Heart left ventricle (tissue), 16 donors: ENCODE data around the gene DTX1. TPM values are rescaled to one million over a fixed set of nuclear protein-coding genes. Genes with fewer than 3 reads are reported as not detected.

Experiments used
- ATAC-seq, 4 donors: fragments of 200-7000 bp; cut with Tn5 transposase; one replicate each; pipeline ENCODE4 v1.9.1; 2020 to 2022; ENCODE audit warnings: moderate library complexity in 4 of 4, mild to moderate bottlenecking in 3 of 4, moderate number of reproducible peaks in 1 of 4
- DNase-seq, 5 donors: peaks; one replicate each; pipeline ENCODE4 v3.0.0-alpha.2; 2020
- H3K27ac ChIP-seq, 12 donors: fragments of 200-600 bp; sonication (generic) in 4 of 12; one replicate each; pipeline versions ENCODE4 v1.5.0 to v1.8.0; 2016 to 2022; ENCODE audit warnings: mild to moderate bottlenecking in 2 of 12
- H3K27me3 ChIP-seq, 9 donors: fragments of 200-600 bp; sonication (generic) in 2 of 9; one replicate each; pipeline versions ENCODE4 v1.5.1 to v1.8.0; 2016 to 2022; ENCODE audit warnings: mild to moderate bottlenecking in 3 of 9
- H3K36me3 ChIP-seq, 9 donors: fragments of 200-600 bp; sonication (generic) in 2 of 9; one replicate each; pipeline versions ENCODE4 v1.5.0 to v1.8.0; 2018 to 2022; ENCODE audit warnings: mild to moderate bottlenecking in 2 of 9
- H3K4me1 ChIP-seq, 12 donors: fragments of 200-600 bp; sonication (generic) in 4 of 12; one replicate each; pipeline versions ENCODE4 v1.5.0 to v1.8.0; 2016 to 2022; ENCODE audit warnings: mild to moderate bottlenecking in 3 of 12
- H3K4me3 ChIP-seq, 12 donors: fragments of 200-600 bp; sonication (generic) in 4 of 12; one replicate each; pipeline versions ENCODE4 v1.5.0 to v1.8.0; 2017 to 2022; ENCODE audit warnings: mild to moderate bottlenecking in 9 of 12, moderate library complexity in 4 of 12
- H3K9me3 ChIP-seq, 12 donors: fragments of 200-600 bp; sonication (generic) in 4 of 12; one replicate each; pipeline versions ENCODE4 v1.5.0 to v1.8.0; 2016 to 2022; ENCODE audit warnings: mild to moderate bottlenecking in 1 of 12
- CTCF ChIP-seq, 12 donors: fragments of 200-600 bp; sonication (generic) in 4 of 12; IDR thresholded peaks; one replicate each; pipeline versions ENCODE4 v1.5.0 to v1.8.0; 2018 to 2022; ENCODE audit warnings: antibody characterized with exemption in 12 of 12, mild to moderate bottlenecking in 5 of 12
- POLR2A ChIP-seq, 2 donors: fragments of 450-650 bp; IDR thresholded peaks; one replicate each; pipeline ENCODE4 v1.6.1; 2017; ENCODE audit warnings: antibody characterized with exemption in 2 of 2, mild to moderate bottlenecking in 2 of 2, moderate library complexity in 2 of 2
- WGBS, 4 donors: extraction: QIAGEN DNeasy Blood & Tissue Kit in 2 of 4; methylation state at CpG; one replicate each; pipeline versions ENCODE4 v1.1.5 to v1.1.7; 2013 to 2018; 5-methylcytosine and 5-hydroxymethylcytosine counted together
- intact Hi-C, 10 donors: fragments of 100-400 bp; cut with DNase I; formaldehyde crosslinking; loops; one replicate each; pipeline versions ENCODE4 v1.11.1 to v1.14.2; 2022
- polyA plus RNA-seq, 2 donors: library from polyadenylated mRNA; stranded (reverse); fragments of 200-250 nt; gene quantifications; one replicate each; pipeline ENCODE4 v1.2.3, GENCODE V29; 2013
- total RNA-seq, 9 donors: library from RNA; depleted of rRNA in 2 of 9; stranded (reverse); fragments of >200 nt in 2 of 9; fragmentation: NEBNext Ultra II Directional in 3 of 9; extraction: Animal tissue kit (Norgen Biotek cat#: 25700) in 3 of 9; gene quantifications; one replicate each; pipeline versions ENCODE4 v1.1.0 to v1.2.4, GENCODE V29; 2016 to 2023
- donor health status: ischemic (EF 13 %, LVEDD 7.1; RV severe dilation, severe dysfunction).
- donor health status: healthy with polysubstance abuse.
- donor health status: DM: no; HTN: yes; CAD: no.
- donor health status: DM: no; HTN: no; CAD: no.
- donor health status: ischemic (EF 25% LVEDD 6.9; RV normal size, moderate dysfunction).
- donor health status: ischemic (EF 25% LVEDD 5.7; RV mildly dilated, moderate dysfunction).
- donor health status: healthy.
- donor health status: DM: yes; HTN: yes; CAD: no.
- donor health status: ischemic (EF 35%, LVEDD 5.7; RV mildly dilated, moderate dysfunction).
- donor health status: nonischemic (EF 11% LVEDD 7.7; RV severe dilation, severe dysfunction).
- donor health status: DM: yes; HTN: yes; CAD: no.
- donor health status: PGD.
- donor health status: ischemic (EF 29% LVEDD 5.4; RV normal size, mild dysfunction).
- donor health status: nonischemic (EF 23%, LVEDD 6.1; RV moderate dilation, normal function).

The DTX1 gene
- total and polyA plus RNA-seq, 11 donors: 0.50 to 3.2 (median 1.8) TPM

GRCh38 chr12:113128802-113129663 is 72.5 kb downstream of the DTX1 start:
- DNase-seq: no peak
- Histone ChIP-seq H3K27ac (no peak overlapping the region), H3K27me3 (peaks cover 0 to 33% (median 7%) of the 10 kb centered on the region in 9 donors), H3K9me3 (peaks cover 0 to 2% (median 0%) of the 10 kb centered on the region in 12 donors), H3K4me3 (no peak overlapping the region), H3K4me1 (no peaks in the 10 kb centered on the region), H3K36me3 (no peaks in the 10 kb centered on the region)
- ATAC-seq: no peak
- TF ChIP-seq POLR2A (IDR thresholded peaks at IDR 0.05) (no peak), CTCF (IDR thresholded peaks at IDR 0.05) (no peak)
- WGBS, 4 donors: 48 to 56% (median 52%) methylated on average over 9 of the region's 9 CpGs
- intact Hi-C loops: no loop called here

GRCh38 chr12:113129664-113130456 is 73.3 kb downstream of the DTX1 start:
- intact Hi-C loops: no loop called here
- no peak for TF ChIP-seq CTCF (IDR thresholded peaks at IDR 0.05)
- no peak for TF ChIP-seq POLR2A (IDR thresholded peaks at IDR 0.05)
- H3K9me3 ChIP-seq: peaks cover 0 to 2% (median 0%) of the 10 kb centered on the region in 12 donors
- H3K4me1 ChIP-seq: no peaks in the 10 kb centered on the region
- peak in 1 of 4 donors; percentile 28 for ATAC-seq
- DNase-seq: no peak
- H3K36me3 ChIP-seq: no peaks in the 10 kb centered on the region
- peaks cover 0 to 41% (median 11%) of the 10 kb centered on the region in 9 donors for H3K27me3 ChIP-seq
- no peak overlapping the region for H3K4me3 ChIP-seq
- WGBS, 4 donors: 68 to 73% (median 72%) methylated on average over 13 to 17 of the region's 17 CpGs
- H3K27ac ChIP-seq: no peak overlapping the region

- Histone ChIP-seq H3K27me3 (peaks cover 1 to 49% (median 18%) of the 10 kb centered on the region in 9 donors), H3K36me3 (no peaks in the 10 kb centered on the region), H3K4me1 (peaks cover 0 to 4% (median 0%) of the 10 kb centered on the region in 12 donors), H3K27ac (no peak overlapping the region), H3K9me3 (no peaks in the 10 kb centered on the region), H3K4me3 (no peak overlapping the region)
- intact Hi-C loops: no loop called here
- 46 to 76% (median 57%) methylated on average over 9 to 18 of the region's 18 CpGs for WGBS, 4 donors
- DNase-seq (no peak), ATAC-seq (peak in 1 of 4 donors; percentile 24)
- TF ChIP-seq CTCF (IDR thresholded peaks at IDR 0.05) (no peak), POLR2A (IDR thresholded peaks at IDR 0.05) (no peak)
These were observed 74.1 kb downstream of the DTX1 start for GRCh38 chr12:113130457-113131135.
